RWPE1 (cell line): ENCODE results near the gene JMJD8.

Experiments used
- CTCF ChIA-PET: fragments of 350-600 bp; sonication (Branson Sonifier 250); formaldehyde crosslinking; extraction: SDS; loops from one replicate; lab custom pipeline; 2021; lab: Yijun Ruan, JAX
- POLR2A ChIA-PET: fragments of 400-600 bp; formaldehyde crosslinking; extraction: SDS; loops from one replicate; lab custom pipeline; 2020; ENCODE audit warnings: antibody characterized with exemption; ENCODE audit not compliant: low non-redundant PET; lab: Yijun Ruan, JAX
- DNase-seq: peaks from one replicate; pipeline ENCODE4 v3.0.0; 2012; ENCODE audit warnings: low spot score
- H3K27ac ChIP-seq: fragments of 450-650 bp; 2 replicates; pipeline ENCODE4 v1.5.1; 2017
- CTCF ChIP-seq: fragments of 450-650 bp; conservative IDR thresholded peaks from 2 replicates; pipeline ENCODE4 v1.5.1; 2017; ENCODE audit warnings: low read depth, mild to moderate bottlenecking

Gene JMJD8

GRCh38 chr16:678858-679813 lies 5.0 kb downstream of the JMJD8 start:
- CTCF ChIA-PET: interaction anchor here (0.8 to 0.9 kb wide), 2 partner anchors 10 to 12 kb away, joined by 3 read pairs; no protein-coding TSS in a partner anchor
- no peak for TF ChIP-seq CTCF
- peak overlapping the region; percentile 94 for H3K27ac ChIP-seq
- POLR2A ChIA-PET: interaction anchor here (0.6 kb wide), 1 partner anchor 16 kb away, joined by 3 read pairs; no protein-coding TSS in a partner anchor
- DNase-seq: no peak

- no peak for DNase-seq
- POLR2A ChIA-PET: interaction anchor here (0.6 kb wide), 1 partner anchor 15 kb away, joined by 3 read pairs; no protein-coding TSS in a partner anchor
- CTCF ChIA-PET: interaction anchor here (0.8 to 0.9 kb wide), 2 partner anchors 11 kb away, joined by 3 read pairs; no protein-coding TSS in a partner anchor
- TF ChIP-seq CTCF: no peak
- H3K27ac ChIP-seq: peak overlapping the region; percentile 94
Measured at GRCh38 chr16:678209-678857, 5.8 kb downstream of the JMJD8 start.

- CTCF ChIA-PET: interaction anchor here (0.6 to 1.3 kb wide), 3 partner anchors 10 to 28 kb away, joined by 3 to 6 read pairs (median 3); no protein-coding TSS in a partner anchor
- POLR2A ChIA-PET: no interaction called here
- no peak for TF ChIP-seq CTCF
- no peak for DNase-seq
- H3K27ac ChIP-seq: peak overlapping the region; percentile 94
Measured at GRCh38 chr16:677316-678190, 6.6 kb downstream of the JMJD8 start.

- DNase-seq: peak; percentile 82
- POLR2A ChIA-PET: no interaction called here
Measured at GRCh38 chr16:676913-677312, 7.2 kb downstream of the JMJD8 start.

GRCh38 chr16:676565-676902 lies 7.6 kb downstream of the JMJD8 start:
- TF ChIP-seq CTCF: no peak
- peak overlapping the region; percentile 94 for H3K27ac ChIP-seq
- POLR2A ChIA-PET: no interaction called here
- CTCF ChIA-PET: interaction anchor here (0.6 to 1.3 kb wide), 4 partner anchors 8 to 866 kb away, joined by 3 to 7 read pairs (median 5); partner anchors contain the start of gene RHOT2
- no peak for DNase-seq

More at GRCh38 chr16:676913-677312, 7.2 kb downstream of the JMJD8 start:
- no peak for TF ChIP-seq CTCF
- CTCF ChIA-PET: interaction anchor here (0.6 to 1.3 kb wide), 2 partner anchors 9 to 27 kb away, joined by 3 to 6 read pairs; no protein-coding TSS in a partner anchor
- peak overlapping the region; percentile 94 for H3K27ac ChIP-seq
